Muscle layer of colon (tissue), 2 donors: ENCODE data around the gene SLC15A1.

Source experiments
- H3K27ac ChIP-seq: one replicate; pipeline ENCODE4 v1.7.0; 2013; ENCODE audit warnings: low read depth, mild to moderate bottlenecking, low read length, moderate library complexity
- H3K27me3 ChIP-seq, 2 donors: one replicate each; pipeline ENCODE4 v1.7.0; 2013; ENCODE audit warnings: low read length in 2 of 2, mild to moderate bottlenecking in 2 of 2; ENCODE audit not compliant: insufficient read depth in 2 of 2, control insufficient read depth in 1 of 2
- H3K36me3 ChIP-seq: one replicate; pipeline ENCODE4 v1.7.0; 2013; ENCODE audit warnings: mild to moderate bottlenecking, low read length; ENCODE audit not compliant: insufficient read depth
- H3K4me1 ChIP-seq: one replicate; pipeline ENCODE4 v1.7.0; 2013; ENCODE audit warnings: mild to moderate bottlenecking, low read length; ENCODE audit not compliant: insufficient read depth
- H3K4me3 ChIP-seq, 2 donors: one replicate each; pipeline ENCODE4 v1.7.0; 2013; ENCODE audit warnings: low read length in 2 of 2, low read depth in 1 of 2, mild to moderate bottlenecking in 1 of 2, moderate library complexity in 1 of 2
- H3K9ac ChIP-seq: one replicate; pipeline ENCODE4 v1.7.0; 2013; ENCODE audit warnings: low read length
- H3K9me3 ChIP-seq: one replicate; pipeline ENCODE4 v1.7.0; 2013; ENCODE audit warnings: mild to moderate bottlenecking, low read length
- donor health status: abdominal sarcoma.
- donor health status: Adenocarcinoma of cecum.

The SLC15A1 gene

GRCh38 chr13:98721825-98722510 lies 30.5 kb downstream of the SLC15A1 start:
- Histone ChIP-seq H3K36me3 (no peaks in the 10 kb centered on the region), H3K27ac (no peak overlapping the region), H3K4me3 (no peak overlapping the region), H3K4me1 (no peaks in the 10 kb centered on the region), H3K9ac (no peak overlapping the region), H3K27me3 (no peaks in the 10 kb centered on the region), H3K9me3 (no peaks in the 10 kb centered on the region)

GRCh38 chr13:98719527-98720250 lies 32.8 kb downstream of the SLC15A1 start:
- H3K9me3 ChIP-seq: no peaks in the 10 kb centered on the region
- no peak overlapping the region for H3K4me3 ChIP-seq
- H3K4me1 ChIP-seq: no peaks in the 10 kb centered on the region

GRCh38 chr13:98717891-98718290 lies 34.6 kb downstream of the SLC15A1 start:
- no peaks in the 10 kb centered on the region for H3K4me1 ChIP-seq
- no peak overlapping the region for H3K9ac ChIP-seq
- H3K4me3 ChIP-seq: no peak overlapping the region
- H3K9me3 ChIP-seq: no peaks in the 10 kb centered on the region
- no peaks in the 10 kb centered on the region for H3K27me3 ChIP-seq
- no peak overlapping the region for H3K27ac ChIP-seq
- H3K36me3 ChIP-seq: no peaks in the 10 kb centered on the region

More at GRCh38 chr13:98719527-98720250, 32.8 kb downstream of the SLC15A1 start:
- Histone ChIP-seq H3K9ac (no peak overlapping the region), H3K27me3 (no peaks in the 10 kb centered on the region), H3K36me3 (no peaks in the 10 kb centered on the region), H3K27ac (no peak overlapping the region)

GRCh38 chr13:98717256-98717655 lies 35.2 kb downstream of the SLC15A1 start:
- Histone ChIP-seq H3K9ac (no peak overlapping the region), H3K9me3 (no peaks in the 10 kb centered on the region), H3K4me3 (no peak overlapping the region), H3K27ac (no peak overlapping the region), H3K36me3 (no peaks in the 10 kb centered on the region), H3K4me1 (no peaks in the 10 kb centered on the region), H3K27me3 (no peaks in the 10 kb centered on the region)

- Histone ChIP-seq H3K9me3 (no peaks in the 10 kb centered on the region), H3K9ac (no peak overlapping the region), H3K4me1 (no peaks in the 10 kb centered on the region), H3K27me3 (no peaks in the 10 kb centered on the region), H3K36me3 (no peaks in the 10 kb centered on the region), H3K4me3 (no peak overlapping the region), H3K27ac (no peak overlapping the region)
These were observed 42.0 kb downstream of the SLC15A1 start for GRCh38 chr13:98710521-98710920.

GRCh38 chr13:98707281-98707999 lies 45.0 kb downstream of the SLC15A1 start:
- no peaks in the 10 kb centered on the region for H3K27me3 ChIP-seq
- H3K27ac ChIP-seq: no peak overlapping the region
- H3K4me3 ChIP-seq: no peak overlapping the region
- no peak overlapping the region for H3K9ac ChIP-seq
- H3K4me1 ChIP-seq: no peaks in the 10 kb centered on the region
- no peaks in the 10 kb centered on the region for H3K9me3 ChIP-seq
- H3K36me3 ChIP-seq: no peaks in the 10 kb centered on the region

- H3K27me3 ChIP-seq: no peaks in the 10 kb centered on the region
- H3K36me3 ChIP-seq: no peaks in the 10 kb centered on the region
- H3K9ac ChIP-seq: no peak overlapping the region
- no peak overlapping the region for H3K27ac ChIP-seq
- H3K4me1 ChIP-seq: no peaks in the 10 kb centered on the region
- no peak overlapping the region for H3K4me3 ChIP-seq
- no peaks in the 10 kb centered on the region for H3K9me3 ChIP-seq
These were observed 45.9 kb downstream of the SLC15A1 start for GRCh38 chr13:98706446-98707110.

- no peak overlapping the region for H3K27ac ChIP-seq
- H3K9ac ChIP-seq: no peak overlapping the region
- no peaks in the 10 kb centered on the region for H3K4me1 ChIP-seq
- H3K36me3 ChIP-seq: no peaks in the 10 kb centered on the region
- H3K4me3 ChIP-seq: no peak overlapping the region
- H3K9me3 ChIP-seq: no peaks in the 10 kb centered on the region
- no peaks in the 10 kb centered on the region for H3K27me3 ChIP-seq
These were observed 54.7 kb downstream of the SLC15A1 start for GRCh38 chr13:98697791-98698190.

- no peak overlapping the region for H3K9ac ChIP-seq
- no peak overlapping the region for H3K4me3 ChIP-seq
- no peak overlapping the region for H3K27ac ChIP-seq
- no peaks in the 10 kb centered on the region for H3K27me3 ChIP-seq
- H3K36me3 ChIP-seq: no peaks in the 10 kb centered on the region
- no peaks in the 10 kb centered on the region for H3K4me1 ChIP-seq
- H3K9me3 ChIP-seq: no peaks in the 10 kb centered on the region
These were observed 58.7 kb downstream of the SLC15A1 start for GRCh38 chr13:98693756-98694155.

GRCh38 chr13:98691360-98691759 lies 61.1 kb downstream of the SLC15A1 start:
- no peaks in the 10 kb centered on the region for H3K9me3 ChIP-seq
- no peak overlapping the region for H3K27ac ChIP-seq
- no peaks in the 10 kb centered on the region for H3K27me3 ChIP-seq
- H3K9ac ChIP-seq: no peak overlapping the region
- H3K4me3 ChIP-seq: no peak overlapping the region
- H3K36me3 ChIP-seq: no peaks in the 10 kb centered on the region
- no peaks in the 10 kb centered on the region for H3K4me1 ChIP-seq

- H3K27ac ChIP-seq: no peak overlapping the region
- no peaks in the 10 kb centered on the region for H3K27me3 ChIP-seq
- no peaks in the 10 kb centered on the region for H3K36me3 ChIP-seq
- no peak overlapping the region for H3K9ac ChIP-seq
- H3K9me3 ChIP-seq: no peaks in the 10 kb centered on the region
- no peaks in the 10 kb centered on the region for H3K4me1 ChIP-seq
- H3K4me3 ChIP-seq: no peak overlapping the region
These were observed 62.0 kb downstream of the SLC15A1 start for GRCh38 chr13:98690348-98691022.
